Activated CD8-positive, alpha-beta memory T cell treated with anti-CD3 and anti-CD28 coated beads for 24 hours (primary cell): ENCODE measurements around the gene ANKRD11.

Experiments used
- DNase-seq: peaks from one replicate; pipeline ENCODE4 v3.0.0-alpha.2; 2020

Gene ANKRD11

DNA sequence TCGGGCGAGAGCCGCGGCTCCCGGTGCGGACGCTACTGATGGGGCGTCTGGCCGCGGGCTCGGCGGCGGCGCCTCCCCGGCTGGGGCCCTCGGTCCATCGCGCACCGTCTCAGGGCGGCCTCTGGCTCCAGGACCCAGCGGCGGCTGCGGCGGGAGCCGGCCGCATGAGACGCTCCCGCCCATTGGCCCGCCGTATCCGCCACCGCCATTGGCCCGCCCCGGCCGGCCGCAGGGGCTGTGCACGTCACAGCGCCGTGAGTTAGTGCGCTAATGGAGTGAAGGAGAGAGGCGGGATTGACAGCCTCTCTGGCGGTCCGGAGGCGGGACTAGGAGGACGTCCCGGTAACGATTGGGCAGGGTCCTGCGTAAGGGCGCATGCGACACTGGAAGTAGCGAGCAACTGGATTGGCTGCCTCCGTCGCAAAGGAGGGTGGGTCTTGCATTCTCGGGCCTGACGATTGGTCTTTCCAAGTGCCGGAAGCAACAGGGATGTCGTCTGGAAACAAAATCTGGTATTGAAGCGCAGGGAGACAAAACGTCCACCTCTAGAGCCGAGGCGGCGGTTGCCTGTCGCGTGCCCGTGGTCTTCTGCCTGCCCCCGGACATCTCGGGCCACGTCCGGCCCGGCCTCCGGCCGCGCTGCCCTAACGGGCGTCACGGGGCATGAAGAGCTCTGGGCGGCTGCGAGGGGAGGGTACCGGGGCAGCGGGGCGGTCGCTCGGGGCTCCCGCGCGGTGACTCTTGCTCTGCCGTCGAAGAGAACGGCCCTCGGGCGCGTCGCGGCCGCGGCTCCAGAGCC is at the start of gene ANKRD11:
Gene ANKRD11, minus strand, starts transcription at position 123 of the 799 bp plus-strand sequence. CDS start 173,542 bp downstream, outside the sequence.
- DNase-seq, result peak; percentile 98

DNA sequence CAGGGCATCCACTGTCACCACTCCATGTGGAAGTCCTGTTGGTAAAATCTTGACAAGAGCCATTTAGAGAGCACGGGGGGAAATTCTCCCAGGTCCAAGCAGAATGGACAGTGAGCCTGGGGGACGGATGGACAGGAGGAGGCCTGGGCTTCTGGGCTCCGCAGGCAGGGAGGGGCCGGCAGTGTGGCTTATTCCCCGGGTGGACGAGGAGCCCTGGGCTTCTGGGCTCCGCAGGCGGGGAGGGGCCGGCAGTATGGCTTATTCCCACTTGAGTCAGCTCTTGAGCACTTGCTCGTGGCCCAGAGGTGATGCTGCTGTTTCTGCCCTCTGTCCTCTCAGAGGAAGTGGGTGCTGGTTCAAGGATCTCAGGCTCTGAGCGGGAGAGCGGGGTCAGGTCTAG is 47.9 kb upstream of the ANKRD11 start:
- DNase-seq, result no peak

DNA sequence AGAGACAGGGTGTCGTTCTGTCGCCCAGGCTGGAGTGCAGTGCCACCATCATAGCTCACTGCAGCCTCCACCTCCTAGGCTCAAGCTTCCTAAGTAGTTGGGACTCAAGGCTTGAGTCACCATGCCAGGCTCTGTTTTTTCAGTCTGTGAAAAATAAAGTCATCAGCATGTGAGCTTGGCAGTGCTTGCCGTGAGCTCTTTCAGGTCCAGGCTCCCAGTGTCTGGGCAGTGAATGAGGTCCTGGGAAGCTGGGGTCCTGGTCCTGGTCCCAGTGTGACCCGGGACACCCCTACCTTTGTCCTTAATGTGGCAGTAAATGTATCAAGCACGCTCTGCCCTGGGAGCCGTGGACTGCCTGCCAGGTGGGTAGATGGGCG is 47.2 kb upstream of the ANKRD11 start:
- no peak for DNase-seq

DNA sequence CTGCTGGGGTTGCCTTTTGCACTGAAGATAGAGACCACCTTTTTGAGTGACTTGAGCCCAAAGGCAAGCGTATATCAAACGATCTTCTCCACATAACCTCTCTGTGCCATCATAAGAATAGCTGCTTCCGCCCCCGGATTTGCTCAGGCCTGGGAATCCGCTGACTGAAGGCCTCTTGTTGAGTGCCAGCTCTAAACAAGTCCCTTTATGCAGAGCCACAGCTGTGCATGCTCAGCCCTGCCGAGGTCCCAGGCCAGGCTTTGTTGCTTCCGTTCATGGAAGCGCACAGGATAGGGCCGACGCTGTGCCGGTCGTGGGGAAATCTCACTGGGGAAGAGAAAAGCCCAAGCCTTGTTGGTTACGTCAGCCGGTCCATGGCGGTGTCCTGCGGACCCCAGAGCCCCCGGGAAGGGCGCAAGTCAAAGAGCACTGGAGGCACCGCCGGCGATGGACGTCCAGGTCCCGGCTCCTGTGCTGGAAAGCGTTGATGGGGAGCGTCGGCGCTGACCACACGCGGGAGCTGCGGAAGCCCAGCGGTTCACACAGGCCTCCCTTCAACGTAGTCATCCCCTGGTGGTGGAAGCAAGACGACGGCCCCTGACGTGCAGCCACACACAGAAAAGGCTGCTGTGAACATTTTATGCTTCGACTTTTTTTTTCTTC is 46.7 kb upstream of the ANKRD11 start:
- no peak for DNase-seq

DNA sequence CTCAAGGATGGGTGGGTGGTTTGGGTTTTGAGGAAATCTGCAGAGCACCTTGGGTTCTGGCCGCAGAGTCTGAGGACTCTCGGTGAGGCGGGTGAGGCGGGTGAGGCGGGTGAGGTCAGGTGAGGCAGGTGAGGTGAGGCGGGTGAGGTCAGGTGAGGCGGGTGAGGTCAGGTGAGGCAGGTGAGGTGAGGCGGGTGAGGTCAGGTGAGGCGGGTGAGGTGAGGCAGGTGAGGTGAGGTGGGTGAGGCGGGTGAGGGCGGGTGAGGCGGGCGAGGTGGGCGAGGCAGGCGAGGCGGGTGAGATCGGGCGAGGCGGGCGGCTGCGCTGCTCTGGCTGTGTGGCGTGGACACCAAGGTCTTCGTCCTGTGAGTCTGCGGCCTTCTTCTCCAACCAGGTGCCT is 46.0 kb upstream of the ANKRD11 start:
- no peak for DNase-seq

DNA sequence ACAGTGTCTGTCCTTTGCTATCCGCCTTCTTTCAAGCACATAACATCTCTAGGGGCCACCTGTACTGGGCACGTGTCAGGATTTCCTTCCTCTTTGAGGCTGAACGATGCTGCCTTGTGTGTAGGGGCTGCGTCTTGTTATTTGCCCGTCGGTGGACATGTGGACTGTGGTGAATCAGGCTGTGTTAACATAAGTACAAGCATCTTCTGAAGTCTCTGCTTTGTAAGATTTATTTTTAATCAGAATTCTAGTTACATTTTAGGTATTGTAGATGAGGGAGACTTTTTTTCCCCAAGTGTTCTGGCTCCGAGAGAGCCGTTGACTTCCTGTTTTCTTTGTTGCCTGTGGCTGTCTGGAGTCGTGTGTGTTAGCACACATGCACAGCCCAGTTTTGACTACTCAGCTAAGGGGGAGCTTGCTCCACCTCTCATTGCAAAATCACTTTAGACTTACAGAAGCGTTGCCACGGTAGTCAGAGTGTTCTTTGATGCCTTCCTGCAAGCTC is 43.9 kb upstream of the ANKRD11 start:
- DNase-seq, result no peak

DNA sequence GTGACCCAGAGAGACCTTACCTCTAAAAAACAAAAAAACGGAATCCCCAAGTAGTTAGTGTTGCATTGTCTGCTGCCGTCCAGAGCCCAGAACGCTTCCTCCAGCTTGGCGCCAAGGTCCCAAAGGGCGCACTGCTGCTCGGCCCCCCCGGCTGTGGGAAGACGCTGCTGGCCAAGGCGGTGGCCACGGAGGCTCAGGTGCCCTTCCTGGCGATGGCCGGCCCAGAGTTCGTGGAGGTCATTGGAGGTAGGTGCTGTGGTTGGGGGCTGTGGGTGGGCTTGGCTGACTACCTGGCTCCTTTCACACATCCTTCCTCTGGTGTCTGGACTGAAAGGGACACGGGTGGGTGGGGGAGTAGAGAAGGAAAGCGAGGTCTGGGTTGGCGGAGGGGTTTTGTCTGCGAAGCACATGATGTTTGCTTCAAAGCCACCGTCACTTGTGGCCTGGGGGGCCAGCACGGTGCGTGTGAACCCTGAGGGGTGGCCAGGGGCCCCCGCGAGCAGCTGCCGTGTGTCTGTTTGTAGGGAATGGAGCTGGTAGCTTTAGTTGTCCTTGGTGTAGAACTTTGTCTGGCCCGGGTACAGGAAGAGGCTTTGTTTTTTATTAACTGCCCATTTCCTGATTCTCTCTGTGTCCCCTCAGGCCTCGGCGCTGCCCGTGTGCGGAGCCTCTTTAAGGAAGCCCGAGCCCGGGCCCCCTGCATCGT is 41.6 kb upstream of the ANKRD11 start:
- no peak for DNase-seq

DNA sequence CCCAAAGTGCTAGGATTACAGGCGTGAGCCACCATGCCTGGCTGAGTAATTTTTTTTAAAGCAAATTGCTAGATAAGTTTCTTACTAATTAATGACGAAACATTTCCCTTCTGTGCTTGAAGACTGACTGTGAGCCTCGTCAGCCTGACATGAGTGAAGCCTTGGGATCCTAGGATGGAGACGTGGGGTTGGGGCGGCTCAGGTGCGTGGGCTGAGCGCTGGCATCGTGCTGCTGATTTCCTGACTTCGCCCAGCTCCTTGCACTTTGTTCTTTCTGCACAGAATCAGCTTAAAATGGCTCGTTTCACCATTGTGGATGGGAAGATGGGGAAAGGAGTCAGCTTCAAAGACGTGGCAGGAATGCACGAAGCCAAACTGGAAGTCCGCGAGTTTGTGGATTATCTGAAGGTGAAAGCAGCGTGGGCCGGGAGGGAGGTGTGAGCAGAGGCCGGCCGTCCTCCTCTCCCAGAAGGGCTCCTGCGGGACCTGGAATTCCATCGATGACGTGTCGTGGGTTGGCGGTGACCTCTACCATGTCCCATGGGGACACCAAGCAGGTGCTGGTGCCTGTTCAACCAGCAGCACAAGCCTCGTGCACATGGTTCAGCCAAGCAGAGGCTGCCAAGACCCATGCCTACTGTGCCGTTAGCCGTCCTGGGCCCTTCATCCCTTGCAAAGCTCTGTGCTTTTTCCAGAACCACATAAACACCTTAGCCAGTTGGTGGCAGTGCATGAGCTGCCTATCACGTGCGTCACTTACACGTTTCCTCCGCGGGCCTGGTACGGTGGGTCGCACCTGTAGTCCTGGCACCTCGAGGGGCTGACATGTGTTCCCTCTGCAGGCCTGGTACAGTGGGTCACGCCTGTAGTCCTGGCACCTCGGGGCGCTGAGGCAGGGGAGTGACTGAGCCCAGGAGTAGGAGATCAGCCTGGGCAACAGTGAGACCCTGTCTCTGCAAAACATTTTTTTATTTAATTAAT is 40.3 kb upstream of the ANKRD11 start:
- no peak for DNase-seq

DNA sequence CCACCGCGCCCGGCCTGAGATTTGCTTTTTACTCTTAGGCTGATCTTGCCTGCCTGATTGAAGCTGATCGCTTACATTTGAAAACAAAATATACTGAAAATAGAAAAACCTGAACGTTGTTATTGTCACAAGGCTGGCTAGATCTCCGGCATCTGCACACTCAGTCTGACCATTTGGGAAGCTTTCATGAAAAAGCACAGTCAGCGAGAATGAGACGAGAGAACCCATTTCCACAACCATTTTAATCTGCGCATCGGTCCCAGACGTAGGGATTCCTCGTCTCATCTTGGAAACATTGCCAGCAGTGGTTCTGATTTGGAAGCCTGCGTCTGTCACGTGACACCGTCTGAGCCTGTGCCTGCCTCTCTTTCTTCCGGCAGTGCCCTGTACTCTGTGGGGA is 38.7 kb upstream of the ANKRD11 start:
- no peak for DNase-seq

DNA sequence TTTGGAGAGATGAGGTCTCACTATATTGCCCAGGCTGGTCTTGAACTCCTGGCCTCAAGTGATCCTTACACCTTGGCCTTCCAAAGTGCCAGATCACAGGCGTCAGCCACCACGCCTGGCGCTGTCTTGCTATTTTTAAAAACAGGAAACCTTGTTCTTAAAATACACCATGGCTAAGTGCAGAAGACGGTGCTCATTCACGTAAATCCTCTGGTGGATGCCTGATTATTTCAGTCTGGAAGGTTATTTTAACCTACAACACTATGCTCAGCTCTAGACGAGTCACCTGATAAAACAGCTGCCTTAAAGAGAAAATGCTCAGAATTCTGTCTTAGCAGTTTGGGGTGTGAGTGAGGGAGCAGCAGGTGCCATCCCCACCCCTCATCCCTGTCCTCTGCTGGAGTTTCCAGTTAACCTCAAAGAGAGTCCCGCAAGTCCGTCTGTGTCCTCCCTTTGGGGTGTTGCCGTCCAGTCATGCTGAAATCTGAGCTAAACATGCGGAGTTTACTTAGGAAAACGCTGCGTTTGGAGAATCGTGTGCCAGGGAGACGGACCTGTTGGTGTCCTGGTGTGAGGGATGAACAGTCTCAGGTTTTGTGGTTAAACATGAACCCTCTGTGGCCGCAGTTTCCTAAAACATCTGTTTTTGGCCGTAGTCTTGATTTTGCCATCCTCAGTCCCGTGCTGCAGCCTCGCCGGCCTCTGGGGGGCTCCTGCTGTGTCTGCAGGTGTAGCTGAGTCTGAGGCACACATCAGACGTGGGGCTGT is 35.0 kb upstream of the ANKRD11 start:
- no peak for DNase-seq

DNA sequence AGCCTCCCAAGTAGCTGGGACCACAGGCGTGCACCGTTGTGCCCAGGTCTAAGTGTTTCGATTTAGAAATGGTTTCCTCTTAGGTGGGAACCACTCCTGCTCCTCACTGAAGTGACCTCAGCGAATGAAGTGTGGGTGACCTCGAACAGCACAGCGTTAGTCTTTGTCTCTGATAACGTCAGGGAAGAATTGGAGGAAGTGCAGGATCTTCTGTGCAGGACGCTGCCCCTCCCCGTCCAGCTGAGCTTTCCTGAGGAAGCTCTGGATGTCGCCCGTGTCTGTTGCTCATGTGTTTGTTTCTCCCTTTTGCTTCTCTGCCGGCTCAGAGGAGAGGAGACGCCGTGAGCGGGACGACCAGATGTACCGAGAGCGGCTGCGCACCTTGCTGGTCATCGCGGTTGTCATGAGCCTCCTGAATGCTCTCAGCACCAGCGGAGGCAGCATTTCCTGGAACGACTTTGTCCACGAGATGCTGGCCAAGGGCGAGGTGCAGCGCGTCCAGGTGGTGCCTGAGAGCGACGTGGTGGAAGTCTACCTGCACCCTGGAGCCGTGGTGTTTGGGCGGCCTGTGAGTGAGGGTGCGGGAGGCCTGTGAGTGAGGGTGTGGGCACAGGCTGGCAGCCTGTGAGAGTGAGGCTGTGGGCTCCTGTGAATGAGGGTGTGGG is 33.5 kb upstream of the ANKRD11 start:
- no peak for DNase-seq

DNA sequence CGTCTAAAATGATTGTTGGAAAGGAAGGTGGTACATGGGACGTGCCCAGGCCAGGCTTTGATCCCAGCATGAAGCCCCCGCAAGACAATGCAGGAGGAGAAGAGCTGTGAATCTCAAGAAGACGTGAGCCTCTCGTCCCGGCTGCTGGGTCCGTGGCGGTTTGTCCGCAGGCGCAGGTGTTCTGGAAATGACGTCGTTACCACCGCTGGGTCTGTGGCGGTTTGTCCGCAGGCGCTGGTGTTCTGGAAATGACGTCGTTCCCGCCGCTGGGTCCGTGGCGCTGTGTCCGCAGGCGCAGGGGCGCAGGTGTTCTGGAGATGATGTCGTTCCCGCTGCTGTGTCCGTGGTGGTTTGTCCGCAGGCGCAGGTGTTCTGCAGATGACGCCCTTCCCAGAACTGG is 31.9 kb upstream of the ANKRD11 start:
- DNase-seq, result no peak

DNA sequence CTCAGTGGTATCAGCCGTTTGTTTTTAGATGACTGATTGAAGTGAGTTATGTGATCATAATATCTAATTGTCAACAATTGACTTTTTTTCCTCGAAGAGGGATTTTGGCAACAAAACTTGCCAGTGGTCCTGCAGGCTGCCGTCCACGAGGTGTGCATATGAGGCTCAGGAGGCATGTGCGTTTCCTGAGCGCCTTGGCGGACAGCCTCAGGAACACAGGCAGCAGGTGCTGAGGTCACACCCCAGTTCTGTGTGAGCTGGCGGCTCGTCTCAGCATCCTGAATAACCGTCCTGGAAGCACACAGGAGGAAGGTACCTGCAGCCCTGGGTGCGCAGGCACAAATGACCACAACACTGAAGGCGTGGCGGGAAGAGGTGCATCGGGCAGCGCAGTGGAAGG is 29.5 kb upstream of the ANKRD11 start:
- DNase-seq, result no peak

DNA sequence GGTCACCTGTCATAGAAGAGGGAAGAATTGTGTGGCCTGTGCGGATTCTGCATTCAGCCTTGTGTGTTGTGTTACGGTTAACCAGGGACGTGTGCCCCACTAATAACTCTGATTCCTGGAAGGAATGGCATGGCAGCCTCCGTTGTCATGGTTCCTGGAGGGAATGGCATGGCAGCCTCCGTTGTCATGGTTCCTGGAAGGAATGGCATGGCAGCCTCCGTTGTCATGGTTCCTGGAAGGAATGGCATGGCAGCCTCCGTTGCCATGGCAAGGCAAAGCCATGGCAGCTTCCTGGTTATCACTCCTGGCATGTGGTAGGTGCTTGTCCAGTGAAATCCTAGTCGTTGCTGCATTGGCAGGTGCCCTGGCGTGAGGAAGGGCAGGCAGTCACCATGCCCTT is 26.8 kb upstream of the ANKRD11 start:
- DNase-seq, result no peak

DNA sequence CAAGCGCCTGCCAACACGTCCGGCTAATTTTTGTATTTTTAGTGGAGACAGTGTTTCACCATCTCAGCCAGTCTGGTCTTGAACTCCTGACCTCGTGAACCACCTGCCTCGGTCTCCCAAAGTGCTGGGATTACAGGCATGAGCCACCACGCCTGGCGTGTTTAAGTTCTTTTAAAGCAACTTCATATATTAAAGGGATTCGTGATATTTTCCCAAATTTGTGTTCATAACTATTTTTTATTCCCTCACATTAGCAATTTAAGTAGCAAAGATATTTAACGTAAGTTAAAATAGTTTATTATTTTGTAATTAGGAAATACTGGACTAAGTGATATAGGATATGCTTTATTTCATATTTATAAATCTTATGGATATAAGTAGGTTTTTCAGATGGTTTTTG is 22.1 kb upstream of the ANKRD11 start:
- no peak for DNase-seq

DNA sequence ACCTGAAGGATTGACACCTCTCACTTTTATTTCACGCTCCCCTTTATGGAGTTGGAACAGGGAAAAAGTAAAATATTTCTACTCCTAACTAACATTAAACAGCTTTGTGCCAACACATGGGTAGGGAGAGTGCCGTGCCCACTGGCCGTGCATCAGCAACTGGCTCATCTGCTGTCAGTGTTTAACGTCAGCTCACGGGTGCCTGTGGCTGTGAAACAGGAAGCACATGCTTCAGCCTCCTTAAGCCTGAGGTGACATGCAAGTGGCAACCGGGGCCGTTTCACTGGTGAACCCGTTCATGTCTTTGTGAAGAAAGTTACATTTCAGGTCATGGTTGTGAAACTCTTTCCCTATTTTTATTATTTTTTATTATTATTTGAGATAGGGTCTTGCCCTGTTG is 21.0 kb upstream of the ANKRD11 start:
- DNase-seq, result no peak

DNA sequence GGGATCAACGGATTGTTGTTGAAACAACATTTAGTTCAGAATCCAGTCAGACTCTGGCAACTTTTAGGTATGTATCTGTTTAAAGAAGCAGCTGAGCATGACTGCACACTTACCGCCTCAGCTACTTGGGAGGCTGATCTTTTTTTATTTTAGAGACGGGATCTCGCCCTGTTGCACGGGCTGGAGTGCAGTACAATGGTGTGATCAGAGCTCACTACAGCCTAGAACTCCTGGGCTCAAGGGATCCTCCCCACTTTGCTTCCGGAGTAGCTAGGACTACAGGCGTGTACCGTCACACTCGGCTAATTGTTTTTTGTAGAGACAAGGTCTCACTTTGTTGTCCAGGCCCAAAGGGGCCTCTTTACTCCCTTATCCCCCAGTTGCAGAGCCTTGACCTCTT is 20.2 kb upstream of the ANKRD11 start:
- no peak for DNase-seq

DNA sequence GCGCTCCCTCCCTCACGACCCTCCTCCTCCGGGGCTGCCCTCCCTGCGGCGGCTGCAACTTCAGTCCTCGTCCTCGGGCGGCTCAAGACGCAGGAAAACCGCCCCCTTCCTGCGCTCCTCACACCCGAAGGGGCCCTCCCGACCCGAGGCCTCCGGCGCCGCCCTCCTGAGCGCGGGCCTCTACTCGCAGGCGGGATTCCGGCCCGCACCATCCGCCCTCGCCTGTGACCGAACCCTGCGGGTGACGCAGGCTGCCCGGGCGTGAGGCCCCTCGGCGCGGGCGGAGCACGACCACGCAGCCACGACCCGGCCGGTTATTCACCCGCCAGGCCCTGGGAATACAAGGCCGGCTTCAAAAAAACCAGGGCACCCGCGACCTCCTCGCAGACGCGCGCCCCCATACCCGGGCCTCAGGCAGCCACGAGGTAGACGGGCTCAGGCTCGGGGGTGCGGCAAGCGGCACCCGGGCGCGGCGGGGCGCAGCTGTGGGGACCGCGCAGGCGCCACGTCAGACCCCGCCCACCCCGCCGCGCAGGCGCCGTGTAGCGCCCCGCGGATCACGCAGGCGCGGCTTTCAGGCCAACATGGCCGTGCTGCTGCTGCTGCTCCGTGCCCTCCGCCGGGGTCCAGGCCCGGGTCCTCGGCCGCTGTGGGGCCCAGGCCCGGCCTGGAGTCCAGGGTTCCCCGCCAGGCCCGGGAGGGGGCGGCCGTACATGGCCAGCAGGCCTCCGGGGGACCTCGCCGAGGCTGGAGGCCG is 17.7 kb upstream of the ANKRD11 start, which contains the start of gene SPG7:
Gene SPG7, plus strand, starts transcription at position 570 of the 757 bp plus-strand sequence. Its CDS starts 15 bp downstream, at position 585.
- DNase-seq, result peak; percentile 97

DNA sequence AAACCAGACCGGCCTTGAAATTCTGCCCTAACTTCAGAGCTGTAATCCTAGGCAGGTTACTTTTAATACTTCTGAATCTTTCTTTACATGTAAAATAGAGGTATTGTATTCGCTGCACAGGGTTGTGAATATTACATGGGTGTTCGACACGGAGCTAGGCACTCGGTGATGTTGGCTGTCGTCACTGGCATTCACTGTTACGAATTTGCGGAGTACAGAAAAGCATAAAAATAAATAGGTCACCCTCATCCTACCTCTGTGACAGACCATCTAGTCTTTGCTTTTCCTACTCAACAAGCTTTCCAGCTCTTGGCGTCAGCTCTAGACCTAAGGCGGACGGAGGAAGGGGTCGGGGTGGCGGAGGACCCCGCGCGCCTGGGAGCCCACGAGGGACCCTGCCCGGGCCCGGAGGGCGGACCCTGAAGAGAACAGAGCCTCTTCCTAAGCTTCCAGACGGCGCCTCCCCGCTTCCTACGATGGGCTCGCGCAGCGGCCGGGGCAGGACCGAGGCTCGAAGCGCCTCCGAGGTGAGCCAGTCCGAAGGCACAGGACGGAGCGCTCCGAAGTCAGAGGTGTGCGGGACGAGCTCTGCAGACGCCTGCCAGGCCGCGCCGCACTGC is 17.0 kb upstream of the ANKRD11 start:
- no peak for DNase-seq

DNA sequence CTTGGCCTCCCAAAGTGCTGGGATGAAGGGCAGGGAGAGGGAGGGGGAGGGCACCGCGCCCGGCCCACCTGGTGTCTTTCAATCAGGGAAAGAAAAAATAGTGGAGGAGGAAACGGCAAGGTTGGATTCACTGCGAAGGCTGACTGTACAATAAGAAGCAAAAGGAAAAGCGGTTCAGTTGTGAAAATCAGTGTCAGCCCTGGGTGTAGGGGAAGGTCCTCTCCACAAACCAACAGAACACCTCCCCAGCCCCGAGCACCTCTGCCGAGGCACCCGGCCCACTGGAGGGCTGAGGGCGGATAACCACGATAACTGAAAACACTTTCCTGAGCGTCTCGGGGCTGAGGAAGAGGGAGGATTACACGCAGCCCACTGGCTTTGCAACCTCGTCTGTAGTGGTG is 16.4 kb upstream of the ANKRD11 start:
- peak; percentile 65 for DNase-seq
